ENCODE results near the gene PTPRE.

The PTPRE gene

GRCh38 chr10:128047351-128047750 is 140.4 kb downstream of the PTPRE start:
- no peak for TF ChIP-seq CTCF (IDR thresholded peaks at IDR 0.05; ENCODE audit: low read depth, low read length, missing control alignments)
- DNase-seq (ENCODE audit: low read depth), result no peak
- in situ Hi-C loops (cut with HindIII; ENCODE audit: low sequenced_read_pairs), result no loop called here
- no peak overlapping the region for H3K4me3 ChIP-seq (ENCODE audit: low read depth, low read length)

- in situ Hi-C loops (cut with HindIII; ENCODE audit: low sequenced_read_pairs), result no loop called here
- H3K4me3 ChIP-seq (ENCODE audit: low read depth, low read length), result no peak overlapping the region
- DNase-seq (ENCODE audit: low read depth), result no peak
- no peak for TF ChIP-seq CTCF (IDR thresholded peaks at IDR 0.05; ENCODE audit: low read depth, low read length, missing control alignments)
These were observed 141.3 kb downstream of the PTPRE start for GRCh38 chr10:128047991-128048818.

GRCh38 chr10:128048819-128049210 is 141.9 kb downstream of the PTPRE start:
- in situ Hi-C loops (cut with HindIII; ENCODE audit: low sequenced_read_pairs), result no loop called here
- no peak for TF ChIP-seq CTCF (IDR thresholded peaks at IDR 0.05; ENCODE audit: low read depth, low read length, missing control alignments)
- no peak for DNase-seq (ENCODE audit: low read depth)
- no peak overlapping the region for H3K4me3 ChIP-seq (ENCODE audit: low read depth, low read length)

- H3K4me3 ChIP-seq (ENCODE audit: low read depth, low read length), result no peak overlapping the region
- no peak for DNase-seq (ENCODE audit: low read depth)
- TF ChIP-seq CTCF (IDR thresholded peaks at IDR 0.05; ENCODE audit: low read depth, low read length, missing control alignments), result no peak
These were observed 142.6 kb downstream of the PTPRE start for GRCh38 chr10:128049226-128050120.

GRCh38 chr10:128050121-128050516 is 143.2 kb downstream of the PTPRE start:
- in situ Hi-C loops (cut with HindIII; ENCODE audit: low sequenced_read_pairs), result no loop called here
- H3K4me3 ChIP-seq (ENCODE audit: low read depth, low read length), result no peak overlapping the region
- TF ChIP-seq CTCF (IDR thresholded peaks at IDR 0.05; ENCODE audit: low read depth, low read length, missing control alignments), result no peak
- DNase-seq (ENCODE audit: low read depth), result no peak

More at GRCh38 chr10:128049226-128050120, 142.6 kb downstream of the PTPRE start:
- in situ Hi-C loops (cut with HindIII; ENCODE audit: low sequenced_read_pairs), result no loop called here

GRCh38 chr10:128050936-128051335 is 144.0 kb downstream of the PTPRE start:
- in situ Hi-C loops (cut with HindIII; ENCODE audit: low sequenced_read_pairs), result no loop called here
- TF ChIP-seq CTCF (IDR thresholded peaks at IDR 0.05; ENCODE audit: low read depth, low read length, missing control alignments), result no peak
- DNase-seq (ENCODE audit: low read depth), result no peak
- no peak overlapping the region for H3K4me3 ChIP-seq (ENCODE audit: low read depth, low read length)
